KG1 (cell line): Measurements from ENCODE around the gene SPRYD4.
"Not testable (repeated sequence)": the region's sequence is repeated elsewhere in the genome, so short reads cannot be mapped to it uniquely, and the experiment has no call there.

Source experiments
- DNase-seq: peaks from one replicate; lab custom pipeline; 2025; lab: John Stamatoyannopoulos, UW

SPRYD4 gene

DNA sequence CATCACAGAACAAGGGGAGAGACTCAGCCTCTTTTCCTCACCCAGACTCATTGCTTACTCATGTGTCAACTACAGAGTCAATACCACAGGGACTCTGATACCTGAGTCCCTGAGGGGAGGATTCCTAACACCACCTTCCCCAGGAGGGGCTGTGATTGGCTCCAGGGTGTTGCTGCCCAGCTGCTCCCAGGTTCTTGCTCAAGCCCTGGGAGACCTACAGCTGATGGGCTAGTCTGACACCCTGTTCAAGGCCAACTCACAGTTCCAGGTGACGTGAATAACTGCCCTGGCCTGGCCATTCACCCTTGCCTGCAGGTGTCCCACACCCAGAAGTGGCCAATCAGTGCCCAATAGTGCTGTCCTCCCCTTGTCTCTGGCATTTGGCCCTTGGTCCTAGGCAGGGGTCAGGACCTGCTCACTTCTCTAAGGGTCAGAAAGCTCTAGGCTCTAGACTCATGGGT is 8.6 kb downstream of the SPRYD4 start:
- DNase-seq = no peak

DNA sequence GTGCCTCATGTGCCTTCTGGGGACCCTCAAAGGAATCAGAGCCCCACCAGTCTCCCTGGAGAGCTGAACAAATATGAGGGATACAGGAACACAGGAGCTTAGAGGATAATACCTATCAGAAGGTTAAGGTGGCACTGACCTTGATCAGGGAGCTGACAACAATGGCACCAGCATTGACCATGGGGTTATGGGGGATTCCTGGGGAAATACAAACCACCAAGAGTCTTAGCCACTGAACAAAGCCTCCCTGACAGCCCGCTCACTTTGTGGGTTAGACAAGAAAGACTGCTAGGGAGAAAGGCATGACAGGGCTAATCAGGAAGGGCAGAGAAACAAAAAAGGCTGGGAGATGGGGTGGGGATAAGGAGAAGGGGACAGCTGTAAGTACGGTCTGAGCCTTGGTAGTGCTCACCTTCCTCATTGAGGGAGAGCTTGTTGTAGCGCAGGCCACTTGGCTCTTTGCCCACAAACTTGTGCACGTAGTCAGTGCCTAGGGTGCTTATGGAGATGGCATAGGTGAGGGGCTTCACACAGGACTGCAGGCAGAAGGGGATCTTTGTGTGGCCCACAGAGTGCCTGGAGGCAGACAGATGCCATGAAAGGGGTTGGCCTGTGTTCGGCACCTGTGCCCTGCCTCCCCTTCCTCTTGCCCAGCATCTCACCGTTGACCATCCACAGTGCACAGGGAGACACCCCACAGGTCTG is 9.3 kb downstream of the SPRYD4 start:
- DNase-seq = no peak

DNA sequence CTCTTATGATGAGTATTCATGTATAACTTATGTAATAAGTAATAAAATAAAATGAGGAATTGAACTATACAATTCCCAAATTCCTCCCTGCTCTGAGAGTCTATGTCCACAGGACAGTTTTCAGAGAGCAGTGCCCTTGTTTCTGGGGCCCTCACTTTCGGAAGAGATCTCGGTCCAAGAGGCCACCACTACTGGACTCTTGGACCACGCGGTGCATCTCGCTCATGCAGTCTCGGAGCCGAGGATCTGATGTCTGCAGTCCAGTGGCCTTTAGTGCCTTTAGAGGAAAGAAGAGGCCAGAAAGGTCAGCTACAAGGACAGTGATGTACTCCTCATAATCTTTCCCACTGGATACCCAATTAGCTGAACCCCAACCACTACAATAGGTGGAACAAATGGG is 11.2 kb downstream of the SPRYD4 start:
- DNase-seq = no peak

DNA sequence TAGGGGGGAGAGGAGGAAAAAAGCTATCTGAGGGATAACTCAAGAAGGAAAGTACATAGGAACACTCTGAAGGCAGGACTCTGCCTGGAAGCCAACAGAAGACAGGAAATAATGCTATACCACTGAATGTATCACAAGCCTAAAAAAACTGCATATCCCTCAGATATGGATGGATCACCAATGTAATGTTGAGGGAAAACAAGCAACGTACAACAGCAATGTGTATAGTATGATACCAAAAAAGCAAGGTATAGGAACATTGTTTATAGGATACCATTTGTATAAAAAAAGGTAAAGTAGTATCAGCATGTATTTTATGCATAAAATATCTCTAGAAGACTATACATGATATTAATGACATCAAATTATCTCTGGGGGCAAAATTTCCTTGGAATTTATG is 16.2 kb downstream of the SPRYD4 start:
- no peak for DNase-seq

DNA sequence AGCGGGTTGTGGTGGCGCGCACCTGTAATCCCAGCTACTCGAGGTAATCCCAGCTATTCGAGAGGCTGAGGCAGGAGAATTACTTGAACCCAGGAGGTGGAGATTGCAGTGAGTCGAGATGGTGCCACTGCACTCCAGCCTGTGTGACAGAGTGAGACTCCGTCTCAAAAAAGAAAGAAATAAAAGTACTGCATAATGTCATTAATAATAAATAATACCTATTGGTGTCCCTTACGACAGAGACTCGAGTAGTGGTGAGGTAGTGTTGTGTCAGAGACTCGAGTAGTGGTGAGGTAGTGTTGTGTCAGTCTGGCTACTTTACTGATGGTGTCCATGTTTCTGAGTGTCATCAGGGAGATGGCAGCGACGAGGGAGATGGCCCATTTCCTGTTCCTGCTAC is 18.3 kb downstream of the SPRYD4 start:
- DNase-seq = no peak

DNA sequence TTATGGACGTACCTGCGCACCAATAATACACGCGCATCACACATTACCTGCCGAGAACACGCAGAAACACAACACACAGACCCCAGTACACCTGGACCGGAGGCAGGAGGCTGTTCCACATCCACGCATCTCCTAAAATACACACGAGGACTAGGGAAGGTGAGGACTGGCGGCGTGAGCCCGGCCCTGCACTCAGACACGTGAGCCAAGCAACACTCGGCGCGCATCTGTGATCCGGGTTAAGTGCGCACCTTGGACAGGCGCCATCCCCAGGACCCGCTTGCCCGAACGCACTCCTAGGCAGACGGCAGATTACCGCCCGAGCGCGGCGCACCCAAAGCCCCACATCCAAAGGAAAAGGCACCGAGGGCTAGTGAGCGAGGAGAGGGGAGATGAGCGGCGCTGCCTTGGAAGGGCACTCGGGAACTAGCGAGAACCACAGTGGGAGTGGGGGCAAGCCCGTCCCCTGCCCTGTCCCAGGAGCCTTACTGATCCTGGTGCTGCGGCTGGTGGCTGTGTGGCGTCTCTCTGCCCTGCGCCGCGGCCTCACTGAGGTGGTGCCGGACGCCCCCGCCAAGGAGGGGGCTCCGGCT is 19.2 kb downstream of the SPRYD4 start:
- DNase-seq = no peak

DNA sequence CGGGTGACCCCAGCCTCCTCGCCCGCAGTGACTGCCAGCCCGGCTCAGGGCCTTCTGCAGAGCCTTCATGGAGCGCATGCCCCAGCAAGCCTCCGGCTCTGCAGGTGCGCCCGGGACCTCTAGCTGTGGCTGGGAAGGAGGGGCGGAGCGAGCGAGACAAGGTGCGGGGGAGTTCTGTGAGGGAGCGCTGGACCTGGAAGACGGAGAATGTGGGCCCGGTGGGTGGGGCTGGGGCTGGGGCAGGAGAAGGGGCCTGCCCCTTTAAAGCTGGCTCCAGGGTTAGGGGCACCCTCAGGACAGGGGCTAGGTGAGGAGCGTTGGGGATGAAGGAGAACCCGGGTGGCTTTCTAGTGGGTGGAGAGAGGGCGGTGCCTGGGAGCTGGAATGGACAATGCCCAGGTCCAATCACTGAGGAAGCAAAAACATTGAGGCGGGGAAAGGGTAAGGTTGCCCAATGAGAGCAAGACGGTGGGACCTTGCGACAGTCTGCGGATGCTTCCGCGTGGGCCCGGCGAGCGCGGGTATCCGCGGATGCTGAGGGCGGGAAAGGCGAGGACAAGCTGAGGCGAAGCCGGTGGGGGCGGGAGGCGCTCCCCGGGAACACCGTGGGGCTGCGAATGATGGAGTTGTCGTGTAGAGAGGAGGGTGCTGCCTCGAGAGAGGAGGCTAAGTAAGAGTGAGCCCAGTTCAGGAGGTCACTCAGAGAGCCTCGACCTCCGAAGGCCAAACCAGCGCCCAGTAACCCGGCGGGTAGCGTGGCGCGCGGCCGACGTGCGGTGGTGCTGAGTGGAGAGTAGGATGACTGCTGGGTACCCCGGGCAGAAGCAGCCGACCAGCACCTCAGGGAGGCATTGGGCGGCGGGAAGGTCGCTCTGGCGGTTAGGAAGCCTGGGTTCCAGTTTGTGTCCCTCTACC is 19.9 kb downstream of the SPRYD4 start, which contains the start of gene GLS2:
Gene GLS2 (minus strand): TSS at position 121 of the 915 bp plus-strand sequence. CDS start 43 bp downstream, at position 78.
- DNase-seq = no peak

DNA sequence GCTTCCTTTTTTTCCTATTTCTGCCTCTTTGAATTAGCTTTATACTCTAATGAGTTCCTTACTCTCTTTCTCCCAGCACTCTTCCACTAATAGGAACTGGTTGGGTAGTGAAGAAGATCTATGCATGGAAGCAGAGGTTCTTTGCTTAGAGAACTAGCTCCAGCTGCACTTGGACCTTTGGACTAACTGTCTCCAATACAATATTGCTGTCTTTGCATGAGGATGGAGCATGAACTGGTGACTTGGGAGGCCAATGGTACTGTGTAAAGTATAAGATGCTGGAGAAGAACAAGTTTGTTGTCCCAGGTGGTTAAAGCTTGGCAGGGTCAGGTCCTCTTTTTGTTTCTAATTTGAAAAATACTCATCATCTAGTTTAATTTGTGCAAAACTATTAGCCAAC is 22.0 kb downstream of the SPRYD4 start:
- no peak for DNase-seq

DNA sequence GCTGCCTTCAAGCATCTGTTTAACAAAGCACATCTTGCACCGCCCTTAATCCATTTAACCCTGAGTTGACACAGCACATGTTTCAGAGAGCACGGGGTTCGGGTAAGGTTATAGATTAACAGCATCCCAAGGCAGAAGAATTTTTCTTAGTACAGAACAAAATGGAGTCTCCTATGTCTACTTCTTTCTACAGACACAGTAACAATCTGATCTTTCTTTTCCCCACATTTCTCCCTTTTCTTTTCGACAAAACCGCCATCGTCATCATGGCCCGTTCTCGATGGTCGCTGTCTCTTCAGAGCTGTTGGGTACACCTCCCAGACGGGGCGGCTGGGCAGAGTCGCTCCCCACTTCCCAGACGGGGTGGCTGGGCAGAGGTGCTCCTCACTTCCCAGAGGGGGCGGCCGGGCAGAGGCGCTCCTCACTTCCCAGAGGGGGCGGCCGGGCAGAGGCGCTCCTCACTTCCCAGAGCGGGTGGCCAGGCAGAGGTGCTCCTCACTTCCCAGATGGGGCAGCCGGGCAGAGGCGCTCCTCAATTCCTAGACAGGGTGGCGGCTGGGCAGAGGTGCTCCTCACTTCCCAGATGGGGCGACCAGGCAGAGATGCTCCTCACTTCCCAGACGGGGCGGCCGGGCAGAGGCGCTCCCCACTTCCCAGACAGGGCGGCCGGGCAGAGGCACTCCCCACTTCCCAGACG is 25.2 kb downstream of the SPRYD4 start:
- DNase-seq = not testable (repeated sequence)

DNA sequence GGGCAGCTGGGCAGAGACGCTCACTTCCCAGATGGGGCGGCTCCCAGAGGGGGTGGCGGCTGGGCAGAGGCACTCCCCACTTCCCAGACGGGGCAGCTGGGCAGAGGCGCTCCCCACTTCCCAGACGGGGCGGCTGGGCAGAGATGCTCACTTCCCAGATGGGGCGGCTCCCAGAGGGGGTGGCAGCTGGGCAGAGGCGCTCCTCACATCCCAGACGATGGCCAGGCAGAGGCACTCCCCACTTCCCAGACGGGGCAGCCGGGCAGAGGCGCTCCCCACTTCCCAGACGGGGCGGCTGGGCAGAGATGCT is 25.7 kb downstream of the SPRYD4 start:
- not testable (repeated sequence) for DNase-seq

DNA sequence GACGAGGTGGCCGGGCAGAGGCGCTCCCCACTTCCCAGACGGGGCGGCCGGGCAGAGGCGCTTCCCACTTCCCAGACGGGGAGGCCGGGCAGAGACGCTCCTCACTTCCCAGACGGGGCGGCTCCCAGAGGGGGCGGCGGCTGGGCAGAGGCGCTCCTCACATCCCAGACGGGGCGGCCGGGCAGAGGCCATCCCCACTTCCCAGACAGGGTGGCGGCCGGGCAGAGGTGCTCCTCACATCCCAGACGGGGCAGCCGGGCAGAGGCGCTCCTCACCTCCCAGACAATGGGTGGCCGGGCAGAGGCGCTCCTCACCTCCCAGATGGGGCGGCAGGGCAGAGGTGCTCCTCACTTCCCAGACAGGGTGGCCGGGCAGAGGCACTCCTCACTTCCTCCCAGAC is 26.1 kb downstream of the SPRYD4 start:
- not testable (repeated sequence) for DNase-seq

DNA sequence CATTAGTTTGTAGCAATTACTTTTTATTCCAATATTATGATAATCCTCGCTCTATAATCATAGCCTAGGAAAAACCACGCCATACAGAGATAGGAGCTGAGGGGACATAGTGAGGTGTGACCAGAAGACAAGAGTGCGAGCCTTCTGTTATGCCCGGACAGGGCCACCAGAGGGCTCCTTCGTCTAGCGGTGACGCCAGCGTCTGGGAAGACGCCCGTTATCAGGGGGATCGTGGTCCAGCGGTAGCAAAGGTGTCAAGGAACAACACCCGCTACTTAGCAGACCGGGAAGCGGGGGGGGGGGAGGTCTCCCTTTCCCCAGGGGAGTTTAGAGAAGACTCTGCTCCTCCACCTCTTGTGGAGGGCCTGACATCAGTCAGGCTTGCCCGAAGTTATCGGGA is 28.3 kb downstream of the SPRYD4 start:
- DNase-seq = not testable (repeated sequence)

DNA sequence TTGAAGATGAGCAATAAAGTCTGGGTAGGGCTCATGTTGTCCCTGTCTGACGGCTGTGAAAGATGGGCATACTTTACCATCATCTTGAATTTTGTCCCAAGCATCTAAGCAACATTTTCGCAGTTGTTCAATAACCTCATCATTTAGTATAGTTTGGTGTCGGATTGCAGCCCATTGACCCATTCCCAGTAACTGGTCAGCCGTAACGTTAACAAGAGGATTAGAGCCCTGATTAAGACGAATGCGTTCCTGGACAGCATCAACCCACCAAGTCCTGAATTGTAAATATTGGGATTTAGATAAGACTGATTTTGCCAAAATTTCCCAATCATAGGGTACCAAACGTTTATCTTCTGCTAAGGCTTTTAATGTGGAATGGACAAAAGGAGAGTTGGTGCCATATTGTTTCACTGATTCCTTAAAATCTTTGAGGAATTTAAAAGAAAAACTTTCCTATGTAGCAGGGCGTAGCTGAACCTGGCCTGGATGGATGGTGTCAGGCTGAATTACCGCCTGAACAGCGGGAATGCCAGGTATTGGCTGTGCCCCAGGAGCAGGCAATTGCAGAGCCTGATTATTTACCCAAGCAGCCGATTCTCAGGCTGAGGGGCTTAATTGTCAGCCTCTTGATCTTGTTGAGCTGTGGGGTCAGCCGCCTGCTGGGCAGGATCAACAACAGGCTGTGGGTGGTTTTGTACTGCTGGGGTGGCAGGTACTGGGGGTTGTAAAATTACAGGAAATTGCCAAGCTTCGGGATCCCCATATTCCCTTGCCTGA is 29.9 kb downstream of the SPRYD4 start:
- not testable (repeated sequence) for DNase-seq

DNA sequence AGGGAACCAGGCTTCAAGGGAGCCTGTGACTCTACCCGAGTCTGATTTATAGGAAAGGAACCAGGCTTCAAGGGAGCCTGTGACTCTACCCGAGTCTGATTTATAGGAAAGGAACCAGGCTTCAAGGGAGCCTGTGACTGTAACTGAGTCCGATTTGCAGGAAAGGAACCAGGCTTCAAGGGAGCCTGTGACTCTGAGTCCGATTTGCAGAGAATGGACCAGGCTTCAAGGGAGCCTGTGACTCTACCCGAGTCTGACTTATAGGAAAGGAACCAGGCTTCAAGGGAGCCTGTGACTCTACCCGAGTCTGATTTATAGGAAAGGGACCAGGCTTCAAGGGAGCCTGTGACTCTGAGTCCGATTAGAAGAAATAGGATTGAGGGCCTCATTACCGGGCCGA is 31.1 kb downstream of the SPRYD4 start:
- not testable (repeated sequence) for DNase-seq

DNA sequence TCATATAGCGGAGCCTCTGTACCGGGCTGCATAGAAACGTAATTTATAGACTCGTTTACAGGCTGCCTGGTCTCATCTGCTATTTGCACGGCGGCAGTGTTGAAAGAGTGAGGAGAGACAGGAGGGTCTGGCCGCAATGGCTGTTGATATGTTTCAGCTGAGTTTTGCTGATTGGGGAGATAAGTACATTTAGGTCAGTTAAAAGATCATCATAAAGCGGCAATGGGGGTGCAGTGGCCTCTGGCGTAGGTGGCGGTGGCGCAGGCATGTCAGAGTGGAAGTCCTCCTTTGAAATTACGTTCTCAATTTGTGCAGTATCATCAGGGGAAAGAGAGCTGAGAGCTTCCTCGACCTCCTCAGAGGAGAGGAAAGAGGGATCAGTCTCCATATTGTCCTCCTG is 31.5 kb downstream of the SPRYD4 start:
- DNase-seq = not testable (repeated sequence)

DNA sequence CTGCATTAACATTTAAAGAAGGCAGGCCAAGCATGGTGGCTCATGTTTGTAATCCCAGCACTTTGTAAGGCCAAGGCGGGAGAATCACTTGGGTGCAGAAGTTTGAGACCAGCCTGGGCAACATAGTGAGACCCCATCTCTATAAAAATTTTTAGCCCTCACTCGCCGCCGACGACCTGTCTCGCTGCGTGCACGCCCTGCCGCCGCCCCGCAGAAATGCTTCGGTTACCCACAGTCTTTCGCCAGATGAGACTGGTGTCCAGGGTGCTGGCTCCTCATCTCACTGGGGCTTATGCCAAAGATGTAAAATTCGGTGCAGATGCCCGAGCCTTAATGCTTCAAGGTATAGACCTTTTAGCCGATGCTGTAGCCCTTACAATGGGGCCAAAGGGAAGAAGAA is 42.4 kb downstream of the SPRYD4 start:
- DNase-seq = no peak

DNA sequence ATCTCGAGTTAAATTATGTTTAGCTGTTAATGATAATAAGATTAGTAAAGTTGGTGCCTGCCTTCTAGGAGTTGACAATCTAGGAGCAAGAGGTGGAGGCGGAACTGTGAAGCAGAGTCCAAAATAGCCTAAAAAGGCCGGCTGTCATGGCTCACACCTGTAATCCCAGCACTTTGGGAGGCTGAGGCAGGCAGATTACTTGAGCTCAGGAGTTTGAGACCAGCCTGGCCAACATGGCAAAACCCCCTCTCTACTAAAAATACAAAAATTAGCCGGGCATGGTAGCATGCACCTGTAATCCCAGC is 45.6 kb downstream of the SPRYD4 start:
- DNase-seq = not testable (repeated sequence)

DNA sequence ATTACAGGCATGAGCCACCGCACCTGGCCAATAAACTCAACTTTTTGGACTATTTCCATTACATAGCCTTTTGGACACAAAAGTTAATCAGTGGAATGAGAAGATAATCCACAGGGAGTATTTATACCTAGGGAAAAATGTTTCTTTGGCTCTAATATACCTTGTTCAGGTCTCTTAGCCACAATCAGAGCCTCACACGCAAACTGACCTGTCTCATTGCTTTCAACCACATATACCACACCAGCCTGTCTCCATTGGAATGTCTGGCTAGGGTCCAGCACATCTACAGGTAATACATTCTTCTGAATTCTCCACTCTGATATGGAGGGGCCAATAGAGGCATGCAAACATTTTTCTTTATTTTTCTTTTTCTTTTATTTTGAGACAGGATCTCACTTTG is 49.5 kb downstream of the SPRYD4 start:
- no peak for DNase-seq

DNA sequence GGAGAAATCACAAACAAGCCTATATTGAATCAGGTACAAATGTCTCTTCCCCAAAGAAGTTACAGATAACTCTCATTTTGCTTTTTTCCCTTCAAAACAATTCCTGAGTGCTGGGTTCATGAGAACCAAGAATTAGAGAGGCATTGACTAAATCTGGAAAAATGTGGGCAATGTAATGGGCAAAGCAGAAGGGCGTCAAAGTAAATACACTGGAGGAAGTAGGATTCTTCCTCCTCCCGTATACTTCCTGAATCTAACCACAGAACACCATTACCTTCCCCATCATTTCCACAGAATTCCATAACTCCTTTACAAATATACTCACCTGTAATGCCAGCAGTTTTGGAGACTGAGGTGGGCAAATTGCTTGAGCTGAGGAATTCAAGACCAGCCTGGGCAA is 50.2 kb downstream of the SPRYD4 start:
- no peak for DNase-seq

DNA sequence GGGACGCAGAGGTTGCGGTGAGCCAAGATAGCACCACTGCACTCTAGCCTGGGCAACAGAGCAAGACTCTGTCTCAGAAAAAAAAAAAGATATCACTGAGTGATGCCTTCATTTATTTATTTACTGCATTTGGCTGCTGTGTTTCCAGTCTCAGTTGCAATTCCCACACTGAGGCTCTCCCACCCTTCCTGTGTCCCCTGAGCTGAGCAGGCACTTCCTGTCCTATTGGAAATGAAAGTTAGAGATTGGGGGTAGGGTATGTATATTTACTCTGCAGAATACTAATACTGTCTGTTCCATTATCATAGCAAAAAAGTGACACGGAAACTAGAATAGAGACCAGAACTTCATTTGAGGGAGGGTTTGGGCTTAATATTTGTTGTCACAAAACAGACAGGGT is 51.7 kb downstream of the SPRYD4 start:
- DNase-seq = no peak

DNA sequence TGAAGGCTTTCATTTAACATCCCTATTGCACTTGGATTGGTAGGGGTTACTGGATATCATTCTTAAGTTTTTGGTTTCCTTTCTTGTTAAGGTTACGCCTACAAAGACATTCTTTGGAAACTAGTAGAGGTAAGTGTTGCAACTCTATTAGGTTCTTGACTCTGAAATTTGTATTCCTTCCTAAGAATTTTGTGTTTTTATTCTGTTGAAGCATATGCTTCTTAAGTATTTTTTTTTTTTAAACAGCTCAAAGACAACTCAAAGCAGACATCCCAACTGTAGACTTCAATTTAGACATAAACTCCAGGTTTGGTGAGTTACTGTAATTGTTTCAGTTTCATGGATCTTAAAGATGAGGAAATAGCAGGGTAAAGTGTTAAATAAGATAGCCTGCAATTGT is 52.1 kb downstream of the SPRYD4 start:
- no peak for DNase-seq

DNA sequence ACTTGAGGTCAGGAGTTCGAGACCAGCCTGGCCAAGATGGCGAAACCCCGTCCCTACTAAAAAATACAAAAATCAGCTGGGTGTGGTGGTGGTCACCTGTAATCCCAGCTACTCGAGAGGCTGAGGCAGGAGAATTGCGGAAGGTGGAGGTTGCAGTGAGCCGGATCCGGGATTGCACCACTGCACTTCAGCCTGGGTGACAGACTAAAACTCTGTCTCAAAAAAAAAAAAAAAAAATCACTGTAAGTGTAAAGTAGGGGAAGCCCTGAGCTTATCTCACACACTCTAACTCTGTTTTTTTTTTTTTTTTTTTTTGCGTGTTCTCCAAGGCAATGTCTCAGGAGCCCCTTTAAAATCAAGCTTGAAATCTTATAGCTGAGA is 52.8 kb downstream of the SPRYD4 start:
- no peak for DNase-seq
